HG03469 (cell line): ENCODE results near the gene LY6G5C.
A peak's percentile ranks its signal among the peaks of the same experiment; 100 is the strongest.

Experiments used
- ATAC-seq: cut with Tn5 transposase; IDR thresholded peaks from one replicate; pipeline ENCODE4 v1.9.1; 2021; ENCODE audit warnings: mild to moderate bottlenecking, moderate library complexity, moderate number of reproducible peaks; ENCODE audit not compliant: unreplicated experiment

The LY6G5C gene

GRCh38 chr6:31663126-31663960 is 17.5 kb downstream of the LY6G5C start:
- ATAC-seq: no peak

- no peak for ATAC-seq
Measured at GRCh38 chr6:31662124-31662723, 18.6 kb downstream of the LY6G5C start.

GRCh38 chr6:31661262-31662123 is 19.4 kb downstream of the LY6G5C start:
- no peak for ATAC-seq

- ATAC-seq: no peak
Measured at GRCh38 chr6:31660381-31661261, 20.2 kb downstream of the LY6G5C start, which contains the start of gene C6orf47. C6orf47 (minus strand) TSS chr6:31660778; CDS start chr6:31659947, 831 bp downstream.

GRCh38 chr6:31659649-31660380 is 21.1 kb downstream of the LY6G5C start:
- ATAC-seq: no peak

GRCh38 chr6:31658983-31659648 is 21.8 kb downstream of the LY6G5C start:
- no peak for ATAC-seq

- no peak for ATAC-seq
Measured at GRCh38 chr6:31658158-31658688, 22.6 kb downstream of the LY6G5C start.

GRCh38 chr6:31657406-31658157 is 23.3 kb downstream of the LY6G5C start:
- no peak for ATAC-seq

- no peak for ATAC-seq
Measured at GRCh38 chr6:31655349-31656237, 25.3 kb downstream of the LY6G5C start, which contains the start of gene APOM. APOM (plus strand) TSS chr6:31655894; CDS start chr6:31655967, 73 bp downstream.

- ATAC-seq: no peak
Measured at GRCh38 chr6:31654574-31655348, 26.1 kb downstream of the LY6G5C start.

GRCh38 chr6:31652925-31653724 is 27.7 kb downstream of the LY6G5C start:
- ATAC-seq: peak; percentile 42

- ATAC-seq: peak; percentile 17
Measured at GRCh38 chr6:31651602-31652191, 29.2 kb downstream of the LY6G5C start.

GRCh38 chr6:31645325-31645724 is 35.5 kb downstream of the LY6G5C start:
- ATAC-seq: no peak

- ATAC-seq: no peak
Measured at GRCh38 chr6:31643818-31644454, 36.9 kb downstream of the LY6G5C start.
